GM19193 (cell line): ENCODE data around the gene FBLN1.

Experiments
- POLR2A ChIP-seq: IDR thresholded peaks from 4 replicates; pipeline ENCODE4 v1.6.1; 2011; ENCODE audit not compliant: insufficient read depth, insufficient read length; ENCODE audit errors: extremely low read depth

The FBLN1 gene

DNA sequence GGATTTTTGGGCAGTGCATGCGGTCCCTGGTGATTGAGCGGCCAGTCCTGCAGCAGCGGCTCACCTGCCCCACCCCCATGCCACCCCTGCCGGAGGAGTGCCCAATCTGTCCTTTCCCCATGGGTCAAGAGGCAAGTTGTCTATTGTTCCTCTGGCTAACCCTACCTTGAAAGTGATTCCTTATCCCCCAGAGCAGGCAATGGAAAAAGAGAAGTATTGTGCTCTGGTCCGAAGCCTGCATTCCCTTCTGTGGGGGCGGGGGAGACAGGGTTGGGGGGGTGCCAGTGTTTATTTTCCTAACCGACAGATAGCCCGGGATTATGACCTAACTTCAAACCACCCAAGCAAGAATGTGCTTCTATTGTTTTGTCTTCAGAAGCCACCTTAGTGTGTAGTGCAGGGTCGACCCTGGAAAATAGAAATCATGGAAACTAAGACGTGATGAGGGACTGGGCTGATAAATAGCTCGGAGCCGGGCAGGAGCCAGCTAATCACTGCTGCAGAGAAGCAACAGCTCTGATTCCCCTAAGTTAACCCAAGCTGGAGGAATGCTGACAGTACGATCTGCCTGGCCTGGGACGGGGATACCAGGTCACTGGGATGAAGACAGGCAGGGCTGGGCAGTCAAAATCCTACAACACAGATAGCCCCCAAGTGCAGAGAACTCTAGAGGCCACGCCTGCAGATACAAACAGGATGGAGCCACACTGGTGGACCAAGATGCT lies 130.3 kb downstream of the FBLN1 start:
- no peak for TF ChIP-seq POLR2A

DNA sequence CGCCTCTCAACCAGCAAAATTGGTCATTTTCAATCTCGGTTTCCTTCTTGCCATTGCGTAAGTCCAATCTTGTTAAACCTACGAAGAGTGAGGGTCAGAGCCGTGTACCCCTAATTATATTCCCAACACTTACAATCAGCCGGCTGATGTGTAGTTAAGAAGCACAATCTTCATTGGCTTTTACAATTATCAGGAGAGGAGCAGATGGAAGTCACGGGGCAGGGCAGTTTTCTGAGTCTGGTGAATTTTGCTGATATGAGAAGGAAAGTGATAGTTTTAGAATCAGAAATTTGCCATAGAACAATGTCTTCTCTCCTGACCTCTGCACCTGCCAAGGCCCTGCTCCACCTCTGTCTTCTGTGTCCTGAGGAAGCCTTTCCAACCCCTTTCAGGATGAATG lies 134.0 kb downstream of the FBLN1 start:
- no peak for TF ChIP-seq POLR2A

DNA sequence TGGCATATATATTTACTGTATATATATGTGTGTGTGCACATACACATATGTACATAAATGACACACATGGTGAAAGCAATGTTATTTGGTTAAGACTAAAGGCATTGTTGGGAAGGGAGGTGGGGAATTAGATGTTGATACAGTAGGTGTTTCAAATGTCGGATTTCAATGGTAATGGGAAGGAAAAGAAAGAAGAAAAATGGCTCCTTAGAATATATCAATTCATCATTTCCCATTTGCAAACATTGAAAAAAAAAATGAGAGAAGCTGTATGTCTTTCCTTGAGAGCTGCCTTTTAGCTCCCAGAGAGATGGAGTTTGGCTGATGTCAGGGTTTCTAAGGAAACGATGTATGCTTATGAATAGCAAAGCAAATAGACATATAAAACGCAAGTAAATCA lies 135.5 kb downstream of the FBLN1 start:
- no peak for TF ChIP-seq POLR2A

DNA sequence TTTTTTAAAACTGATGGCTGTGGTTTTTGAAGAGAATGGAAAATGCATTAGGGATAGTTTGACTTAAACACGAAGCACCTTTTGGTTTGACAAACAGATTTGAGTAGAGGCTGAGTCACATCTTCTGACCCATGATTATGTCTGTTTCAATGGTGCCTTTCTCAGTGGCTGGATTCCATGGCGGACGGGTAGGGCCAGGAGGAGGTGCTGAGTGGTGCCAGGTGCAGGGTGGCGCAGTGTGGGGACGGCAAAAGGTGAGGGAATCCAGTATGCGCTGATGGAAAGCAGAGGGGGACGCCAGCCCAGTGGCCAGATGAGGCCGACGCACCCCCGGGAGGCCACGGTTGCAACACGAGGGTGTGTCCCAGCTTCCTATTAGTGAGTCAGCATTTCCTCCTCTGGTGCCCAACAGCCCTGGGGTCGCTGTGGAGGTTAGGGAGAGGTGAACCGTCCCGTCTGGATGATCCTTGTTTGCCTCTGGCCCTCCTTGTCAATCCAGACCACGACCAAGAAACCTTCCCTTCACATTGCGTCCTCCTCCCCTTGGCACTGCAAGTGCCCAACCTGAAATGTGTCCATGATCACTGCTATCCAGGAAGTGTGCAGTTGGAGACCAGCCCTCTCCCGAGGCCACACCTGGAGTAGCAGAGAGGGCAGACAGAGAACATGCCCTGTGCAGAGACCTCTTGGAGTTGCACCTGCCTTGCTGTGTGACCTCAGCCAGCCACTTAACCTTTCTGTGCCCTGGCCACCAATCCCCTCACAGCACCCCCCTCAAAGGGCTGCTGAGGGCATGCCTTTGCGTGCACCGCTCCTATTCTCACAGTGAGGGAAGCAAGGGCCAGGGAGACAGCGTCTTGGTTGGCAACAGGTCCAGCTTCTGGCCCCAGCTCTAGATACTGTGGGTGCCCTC lies 136.4 kb downstream of the FBLN1 start:
- TF ChIP-seq POLR2A, result no peak

DNA sequence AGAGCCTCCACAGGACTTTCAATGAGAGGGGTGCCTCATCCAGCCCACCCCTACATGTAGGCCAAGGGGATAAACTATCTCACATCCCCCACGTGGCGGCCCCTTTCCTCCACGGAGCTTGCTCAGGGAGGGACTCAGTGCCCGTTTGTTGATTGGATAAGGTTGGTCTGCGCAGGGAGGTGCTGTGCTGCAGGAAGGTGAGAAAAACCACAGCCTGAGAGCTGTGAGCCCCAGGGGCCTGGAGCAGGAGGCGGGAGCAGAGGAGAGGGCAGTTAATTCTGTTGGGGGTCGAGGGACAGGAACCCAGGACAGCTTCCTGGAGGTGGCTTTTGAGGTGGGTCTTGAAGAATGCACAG lies 137.0 kb downstream of the FBLN1 start:
- no peak for TF ChIP-seq POLR2A

DNA sequence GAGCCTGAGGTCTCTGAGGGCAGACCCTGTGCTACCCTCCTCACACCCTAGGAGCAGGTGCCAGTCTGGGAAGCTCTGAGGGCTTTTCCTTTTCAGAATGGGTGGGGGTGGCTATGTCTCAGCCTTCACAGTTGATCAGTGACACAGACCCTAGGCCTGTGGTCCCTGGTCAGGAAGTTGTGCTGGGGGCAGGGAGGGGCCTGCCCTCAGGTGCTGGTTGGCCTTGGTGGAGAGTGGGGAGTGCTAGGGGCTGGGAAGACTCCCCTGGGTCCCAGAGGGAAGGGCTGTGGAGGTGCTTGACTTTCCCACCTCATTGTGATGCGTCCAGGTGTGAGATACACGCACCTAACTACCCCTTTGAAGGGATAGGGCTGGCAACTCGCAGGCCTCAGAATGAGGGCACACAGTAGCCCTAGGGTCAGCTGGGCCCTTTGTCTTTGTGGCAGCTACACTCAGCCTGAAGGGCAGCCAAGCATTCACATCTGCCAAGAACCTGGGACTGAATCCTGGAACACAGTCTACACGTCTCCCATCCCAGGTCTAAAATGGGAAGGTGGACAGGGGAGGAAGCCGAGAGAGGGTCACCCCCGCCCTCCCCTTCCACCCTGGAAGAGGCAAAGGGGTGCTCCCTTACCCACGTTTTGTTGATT lies 137.7 kb downstream of the FBLN1 start:
- TF ChIP-seq POLR2A, result no peak

DNA sequence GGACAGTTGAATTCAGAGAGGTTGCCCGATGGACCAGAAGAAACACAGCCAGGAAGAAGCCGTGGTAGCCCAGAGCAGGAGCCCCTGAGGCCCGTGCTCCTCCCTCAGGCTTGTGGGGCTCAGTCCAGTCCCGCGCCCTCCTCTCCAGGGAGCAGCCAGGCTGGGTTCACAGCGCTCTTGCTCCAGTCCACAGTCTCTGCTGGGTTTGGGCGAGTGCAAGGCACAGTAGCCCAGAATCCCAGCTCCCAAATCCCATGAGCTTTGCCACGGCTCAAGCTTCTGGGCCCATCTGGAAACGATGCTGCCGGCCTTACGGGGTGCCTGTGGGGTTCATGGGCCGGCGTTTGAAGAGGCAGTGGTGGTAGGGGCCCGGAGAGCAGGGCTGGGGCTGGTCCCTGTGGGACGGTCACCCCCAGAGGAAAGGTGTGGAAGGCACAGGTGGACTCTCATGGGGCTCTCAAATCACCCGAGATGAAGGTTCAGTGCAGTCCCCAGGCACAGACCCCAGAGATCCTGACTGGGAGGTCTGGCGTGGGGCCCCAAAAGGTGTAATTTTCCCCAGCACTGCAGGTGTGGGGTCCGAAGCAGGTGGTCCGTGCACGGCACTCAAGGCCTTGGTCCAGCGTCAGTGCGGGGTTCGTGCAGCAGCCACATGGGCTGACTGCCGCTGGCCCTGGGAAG lies 138.4 kb downstream of the FBLN1 start:
- no peak for TF ChIP-seq POLR2A

DNA sequence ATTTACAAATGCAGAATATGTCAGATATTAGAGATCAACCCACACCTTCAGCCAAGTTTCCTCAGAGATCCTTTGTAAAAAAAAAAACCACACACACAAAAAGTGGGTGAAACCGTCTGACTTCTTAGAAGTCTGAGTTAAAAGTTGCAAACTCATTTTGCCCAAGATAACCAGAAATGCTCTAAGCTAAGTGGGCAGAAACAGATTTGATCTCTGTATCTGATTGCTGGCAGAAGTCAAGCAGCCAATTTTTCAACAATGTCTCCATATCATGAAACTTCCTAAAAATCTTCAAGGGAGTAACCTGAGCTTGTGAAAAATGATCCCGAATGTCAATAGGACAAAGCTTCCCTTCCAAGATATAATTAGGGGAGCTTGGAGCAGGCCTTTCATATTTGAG lies 140.3 kb downstream of the FBLN1 start:
- no peak for TF ChIP-seq POLR2A

DNA sequence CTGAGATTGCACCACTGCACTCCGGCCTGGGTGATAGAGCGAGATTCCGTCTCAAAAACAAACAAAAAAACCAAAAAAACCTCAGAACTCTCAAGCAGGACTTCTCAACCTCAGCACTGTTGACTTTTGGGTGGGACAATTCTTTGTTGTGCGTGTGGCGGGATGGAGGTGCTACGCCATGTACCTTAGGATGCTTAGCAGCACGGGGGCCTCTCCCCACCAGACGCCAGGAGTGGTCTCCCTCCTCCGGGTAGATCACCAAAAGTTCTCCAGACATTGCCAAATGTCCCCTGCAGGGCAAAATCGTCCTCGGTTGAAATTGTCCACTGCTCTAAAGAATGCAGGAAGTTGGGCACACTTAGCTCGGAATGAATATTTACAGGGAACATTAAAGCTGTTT lies 142.0 kb downstream of the FBLN1 start:
- no peak for TF ChIP-seq POLR2A

DNA sequence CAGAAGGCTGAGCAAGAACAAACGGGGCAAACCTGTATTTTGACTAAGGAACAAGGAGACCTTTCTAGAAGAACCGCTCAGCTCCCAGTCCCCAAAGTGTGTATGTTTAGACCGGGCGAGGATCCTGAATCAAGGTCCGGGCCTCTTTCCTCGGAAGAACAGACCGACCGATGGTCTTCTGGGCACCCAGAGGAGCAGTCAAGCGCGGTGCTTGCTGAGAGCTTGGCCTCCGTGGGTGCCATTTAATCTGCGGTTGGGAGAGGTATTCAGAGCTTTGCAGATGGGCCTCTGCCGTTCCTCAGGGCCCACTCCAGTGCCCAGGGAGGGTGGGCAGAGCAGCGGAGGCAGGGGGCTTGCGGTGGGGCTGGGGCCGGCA lies 142.5 kb downstream of the FBLN1 start:
- no peak for TF ChIP-seq POLR2A

DNA sequence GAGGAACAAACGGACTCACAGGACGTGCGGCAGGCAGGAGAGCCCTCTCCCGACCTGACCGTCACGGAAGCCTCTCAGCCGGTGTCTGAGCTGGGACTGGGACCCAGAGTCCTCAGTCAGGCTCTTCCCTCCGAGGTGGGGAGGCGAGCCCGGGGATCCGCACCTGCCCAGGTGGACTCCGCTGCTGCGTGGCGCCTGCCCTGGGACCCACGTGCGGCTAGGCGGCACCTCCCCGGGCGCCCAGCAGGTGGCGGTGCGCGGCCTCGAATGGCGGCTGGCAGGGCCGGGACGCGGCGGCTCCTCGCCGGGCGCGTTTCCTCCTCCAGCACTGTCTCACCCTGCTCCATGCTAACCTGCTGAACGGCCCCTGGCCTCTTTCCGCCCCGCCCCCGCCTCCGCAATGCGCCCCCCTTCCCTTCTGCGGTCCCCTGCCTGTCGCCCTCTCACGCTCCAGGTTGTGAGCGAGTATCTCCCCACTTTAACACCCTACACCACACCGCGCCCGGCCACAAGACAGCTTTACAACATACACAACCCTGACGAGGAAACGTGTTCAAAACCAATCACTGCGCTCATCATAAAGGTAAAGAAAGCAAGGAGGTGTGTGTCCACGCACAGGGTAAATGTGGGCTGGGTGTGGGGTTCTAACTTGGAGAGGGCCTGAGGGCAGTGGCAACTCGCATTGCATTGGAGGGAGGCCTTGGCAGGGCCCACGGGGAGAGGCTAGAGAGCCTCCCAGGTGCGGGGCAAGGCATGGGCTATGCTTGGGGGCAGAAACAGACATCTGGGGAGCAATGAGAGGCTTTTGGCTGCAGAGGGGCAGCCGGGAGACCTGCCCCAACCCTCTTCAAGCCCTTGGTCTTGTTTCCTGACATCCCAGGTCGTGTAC lies 143.1 kb downstream of the FBLN1 start:
- no peak for TF ChIP-seq POLR2A

DNA sequence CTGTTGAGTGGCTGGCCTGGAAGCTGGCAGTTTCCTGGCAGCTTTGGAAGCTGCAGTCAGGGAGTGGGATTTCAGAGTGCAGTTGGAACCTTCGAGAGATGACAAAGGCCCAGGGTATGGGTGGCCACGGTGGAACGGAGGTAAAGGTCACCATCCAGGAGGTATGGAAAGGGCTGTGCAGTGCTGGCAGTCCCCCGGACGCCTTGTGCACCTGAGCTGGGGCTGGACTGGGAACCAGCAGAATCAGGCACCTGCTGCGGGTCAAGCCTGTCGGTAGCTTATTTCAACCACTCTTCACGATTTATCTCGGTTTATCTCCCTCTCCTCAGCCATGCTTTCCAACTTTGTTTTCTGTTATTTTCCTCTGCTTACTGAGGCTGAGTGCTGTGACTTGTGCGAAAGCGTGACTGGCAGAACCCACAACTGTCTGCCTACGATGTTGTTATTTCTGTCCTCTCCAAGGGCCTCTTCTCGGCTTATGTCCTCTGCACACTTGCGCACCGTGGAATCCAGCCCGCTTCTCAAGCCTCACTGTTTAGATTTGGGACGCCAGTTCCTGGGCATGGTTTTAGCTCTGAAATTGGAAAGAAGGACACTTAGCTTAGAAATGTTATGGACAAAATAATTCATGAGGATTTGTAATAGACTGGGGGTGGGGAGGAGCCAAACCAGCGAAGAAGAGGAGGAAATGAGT lies 145.0 kb downstream of the FBLN1 start:
- TF ChIP-seq POLR2A, result no peak

DNA sequence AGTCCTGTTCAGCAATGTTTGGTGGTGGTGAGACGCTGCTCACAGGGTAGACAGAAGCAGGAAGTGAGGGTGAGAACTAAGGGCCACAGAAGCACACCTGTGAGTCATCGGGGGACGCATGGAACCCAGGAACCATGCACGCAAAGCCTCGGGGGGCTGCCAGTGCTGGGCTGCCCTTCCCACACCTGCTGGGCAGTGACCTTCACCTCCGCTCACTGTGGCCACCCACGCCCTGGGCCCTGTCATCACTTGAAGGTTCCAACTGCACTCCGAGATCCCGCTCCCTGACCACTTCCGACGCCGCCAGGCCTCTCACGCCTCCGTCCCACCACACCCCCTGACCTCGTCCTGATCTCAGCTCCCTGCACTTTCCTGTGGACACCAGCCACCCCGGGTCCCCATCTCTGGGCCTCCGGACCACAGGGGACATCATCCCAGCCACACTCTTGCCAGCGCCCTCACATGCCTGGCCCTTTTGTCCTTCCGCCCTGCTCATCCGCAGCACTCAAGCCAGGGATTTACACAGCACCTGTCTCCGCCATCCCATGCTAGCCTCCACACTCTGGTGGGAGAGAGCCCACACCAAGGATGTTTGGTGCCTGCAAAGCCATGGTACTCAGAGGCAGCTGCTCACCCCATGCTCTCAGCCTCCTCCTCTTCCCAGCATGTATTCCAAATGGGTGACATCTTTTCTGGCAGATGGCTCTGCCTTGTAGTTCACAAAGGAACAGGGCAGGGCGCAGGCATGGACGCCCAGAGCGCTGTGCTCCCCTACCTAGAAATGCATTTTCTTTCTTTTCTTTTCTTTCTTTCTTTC lies 145.8 kb downstream of the FBLN1 start:
- TF ChIP-seq POLR2A, result no peak
